ENCODE results near the gene UBE2V1. TPM values are rescaled to one million over a fixed set of nuclear protein-coding genes. Genes with fewer than 3 reads are reported as not detected.

The UBE2V1 gene
- total and polyA plus RNA-seq, 2 of the 13 experiments (the other 11 are each of a cell fraction or from before 2014, with no cell fraction given) = 81.3 to 132 TPM

GRCh38 chr20:50153500-50154377 is 40.8 kb upstream of the UBE2V1 start, which contains the start of gene PEDS1 (continued):
- TF ChIP-seq, protein P1, sequence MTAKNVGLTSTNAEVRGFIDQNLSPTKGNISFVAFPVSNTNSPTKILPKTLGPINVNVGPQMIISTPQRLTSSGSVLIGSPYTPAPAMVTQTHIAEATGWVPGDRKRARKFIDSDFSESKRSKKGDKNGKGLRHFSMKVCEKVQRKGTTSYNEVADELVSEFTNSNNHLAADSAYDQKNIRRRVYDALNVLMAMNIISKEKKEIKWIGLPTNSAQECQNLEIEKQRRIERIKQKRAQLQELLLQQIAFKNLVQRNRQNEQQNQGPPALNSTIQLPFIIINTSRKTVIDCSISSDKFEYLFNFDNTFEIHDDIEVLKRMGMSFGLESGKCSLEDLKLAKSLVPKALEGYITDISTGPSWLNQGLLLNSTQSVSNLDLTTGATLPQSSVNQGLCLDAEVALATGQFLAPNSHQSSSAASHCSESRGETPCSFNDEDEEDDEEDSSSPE (CRISPR knock-in tag; IDR thresholded peaks at IDR 0.05) = peak; percentile 95
- TF ChIP-seq SRSF9 (IDR thresholded peaks at IDR 0.05; ENCODE audit: borderline replicate concordance, insufficient read depth, low read depth, low read length, poor library complexity, severe bottlenecking) (no peak), KMT2B (CRISPR knock-in tag; IDR thresholded peaks at IDR 0.05) (peak; percentile 70), ZNF256 (CRISPR knock-in tag; conservative IDR thresholded peaks at IDR 0.05) (peak; percentile 89; the same call in 1 of the 2 replicates), SPEN (CRISPR knock-in tag; IDR thresholded peaks at IDR 0.05; ENCODE audit: low read depth) (peak; percentile 94), ISX (CRISPR knock-in tag; conservative IDR thresholded peaks at IDR 0.05) (peak; percentile 89; the same call in 1 of the 2 replicates), HMG20B (CRISPR knock-in tag; conservative IDR thresholded peaks at IDR 0.05) (0 out of 2 replicates have a peak, but pooled peaks have one; percentile 34), FLYWCH1 (CRISPR knock-in tag; IDR thresholded peaks at IDR 0.05) (peak; percentile 71), HOXA3 (CRISPR knock-in tag; IDR thresholded peaks at IDR 0.05) (peak; percentile 96), RBM39 (IDR thresholded peaks at IDR 0.05; ENCODE audit: low read depth, low read length, poor library complexity, severe bottlenecking) (peak; percentile 50), ZNF362 (CRISPR knock-in tag; IDR thresholded peaks at IDR 0.05; ENCODE audit: borderline replicate concordance) (no peak), MXD4 (CRISPR knock-in tag; IDR thresholded peaks at IDR 0.05) (peak; percentile 91), ZBTB2 (CRISPR knock-in tag; IDR thresholded peaks at IDR 0.05; ENCODE audit: low read depth) (peak; percentile 88), MTA3 (CRISPR knock-in tag; IDR thresholded peaks at IDR 0.05) (no peak), ZNF501 (CRISPR knock-in tag; IDR thresholded peaks at IDR 0.05) (peak; percentile 98), ASH2L (IDR thresholded peaks at IDR 0.05; ENCODE audit: insufficient read length, low read depth, low read length) (peak; percentile 82), ZNF781 (CRISPR knock-in tag; IDR thresholded peaks at IDR 0.05; ENCODE audit: borderline replicate concordance, not compliant biosample characterization) (peak; percentile 95), CBX5 (CRISPR knock-in tag; IDR thresholded peaks at IDR 0.05; ENCODE audit: borderline replicate concordance) (peak; percentile 83; the same call in 1 of the 2 replicates), CHD2 (IDR thresholded peaks at IDR 0.05; ENCODE audit: low read depth, low read length) (no peak)
- TF ChIP-seq, protein P2, sequence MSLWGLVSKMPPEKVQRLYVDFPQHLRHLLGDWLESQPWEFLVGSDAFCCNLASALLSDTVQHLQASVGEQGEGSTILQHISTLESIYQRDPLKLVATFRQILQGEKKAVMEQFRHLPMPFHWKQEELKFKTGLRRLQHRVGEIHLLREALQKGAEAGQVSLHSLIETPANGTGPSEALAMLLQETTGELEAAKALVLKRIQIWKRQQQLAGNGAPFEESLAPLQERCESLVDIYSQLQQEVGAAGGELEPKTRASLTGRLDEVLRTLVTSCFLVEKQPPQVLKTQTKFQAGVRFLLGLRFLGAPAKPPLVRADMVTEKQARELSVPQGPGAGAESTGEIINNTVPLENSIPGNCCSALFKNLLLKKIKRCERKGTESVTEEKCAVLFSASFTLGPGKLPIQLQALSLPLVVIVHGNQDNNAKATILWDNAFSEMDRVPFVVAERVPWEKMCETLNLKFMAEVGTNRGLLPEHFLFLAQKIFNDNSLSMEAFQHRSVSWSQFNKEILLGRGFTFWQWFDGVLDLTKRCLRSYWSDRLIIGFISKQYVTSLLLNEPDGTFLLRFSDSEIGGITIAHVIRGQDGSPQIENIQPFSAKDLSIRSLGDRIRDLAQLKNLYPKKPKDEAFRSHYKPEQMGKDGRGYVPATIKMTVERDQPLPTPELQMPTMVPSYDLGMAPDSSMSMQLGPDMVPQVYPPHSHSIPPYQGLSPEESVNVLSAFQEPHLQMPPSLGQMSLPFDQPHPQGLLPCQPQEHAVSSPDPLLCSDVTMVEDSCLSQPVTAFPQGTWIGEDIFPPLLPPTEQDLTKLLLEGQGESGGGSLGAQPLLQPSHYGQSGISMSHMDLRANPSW (CRISPR knock-in tag; IDR thresholded peaks at IDR 0.05; ENCODE audit: borderline replicate concordance) = no peak; the same call in 1 of the 2 replicates
- TF ChIP-seq, protein P3, sequence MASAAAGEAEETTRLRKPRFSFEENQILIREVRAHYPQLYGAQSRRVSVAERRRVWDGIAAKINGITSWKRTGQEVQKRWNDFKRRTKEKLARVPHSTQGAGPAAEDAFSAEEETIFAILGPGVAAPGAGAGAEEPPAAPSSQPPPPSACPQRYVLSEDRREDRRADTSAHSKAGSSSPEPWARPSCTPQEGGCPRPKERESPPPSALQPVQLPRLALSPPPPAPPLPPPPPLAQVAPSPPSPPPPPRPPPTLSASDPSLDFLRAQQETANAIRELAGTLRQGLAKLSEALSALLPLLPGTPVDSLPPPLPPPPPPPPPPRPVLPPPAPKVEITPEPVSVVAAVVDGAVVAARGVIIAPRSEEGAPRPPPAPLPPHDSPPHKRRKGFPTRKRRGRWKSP (CRISPR knock-in tag; IDR thresholded peaks at IDR 0.05) = peak; percentile 96
